Fibroblast of skin of abdomen (primary cell): ENCODE data around the gene BSN. TPM values are rescaled to one million over a fixed set of nuclear protein-coding genes. Genes with fewer than 3 reads are reported as not detected.

Experiments used
- DNase-seq: peaks from one replicate; pipeline ENCODE4 v3.0.0-alpha.2; 2013
- polyA plus RNA-seq, 2 experiments: library from polyadenylated mRNA; unstranded; fragments of 120-200 nt; gene quantifications; one replicate each; pipeline ENCODE4 v1.2.1, GENCODE V29; 2013; ENCODE audit not compliant: insufficient read length in 2 of 2

Gene BSN
- 0.10 TPM for polyA plus RNA-seq (2013, experiment 1 of 2; ENCODE audit: insufficient read length)
- polyA plus RNA-seq (2013, experiment 2 of 2; ENCODE audit: insufficient read length): 0.09 TPM

GRCh38 chr3:49553692-49554632, at the start of gene BSN:
BSN (plus strand) TSS chr3:49554477; CDS start chr3:49554603, 126 bp downstream.
- DNase-seq: peak; percentile 90

DNA sequence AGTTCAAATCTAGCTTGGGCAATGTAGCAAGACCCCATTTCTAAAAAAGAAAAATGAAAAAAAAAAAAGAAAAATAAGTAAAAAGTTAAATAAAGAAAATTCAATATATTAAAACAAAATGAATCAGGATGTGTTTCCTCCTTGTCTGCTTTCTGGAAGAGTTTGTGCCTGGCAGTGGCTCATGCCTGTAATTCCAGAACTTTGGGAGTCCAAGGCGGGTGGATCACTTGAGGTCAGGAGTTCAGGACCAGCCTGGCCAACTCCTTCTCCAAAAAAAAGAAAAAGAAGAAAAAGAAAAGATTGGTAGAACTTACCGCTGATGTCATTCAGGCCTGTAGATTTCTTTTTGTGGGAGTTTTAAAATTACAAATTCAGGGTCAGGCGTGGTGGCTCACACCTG, 47.4 kb upstream of the BSN start:
- no peak for DNase-seq

DNA sequence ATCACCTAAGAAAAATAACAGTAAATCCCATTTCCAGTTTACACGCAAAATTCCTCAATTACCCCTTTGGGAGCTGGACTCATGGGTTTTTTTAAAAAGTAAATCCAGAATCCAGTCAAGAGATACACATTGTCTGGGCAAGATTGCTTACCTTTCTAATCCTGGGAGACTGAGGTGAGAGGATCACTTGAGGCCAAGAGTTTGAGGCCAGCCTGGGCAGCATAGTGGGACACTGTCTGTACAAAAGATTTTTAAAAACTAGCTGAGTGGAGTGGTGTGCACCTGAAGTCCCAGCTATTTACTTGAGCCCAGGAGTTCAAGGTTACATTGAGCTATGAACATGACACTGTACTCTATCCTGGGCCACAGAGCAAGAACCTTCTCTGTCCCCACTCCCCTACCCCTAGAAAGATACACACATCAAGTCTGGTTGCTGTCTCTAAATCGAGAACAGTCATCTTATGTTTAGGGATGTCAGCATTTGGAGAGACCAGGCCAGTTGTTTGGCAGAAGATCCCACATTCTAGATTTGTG, 45.2 kb upstream of the BSN start:
- DNase-seq: no peak

DNA sequence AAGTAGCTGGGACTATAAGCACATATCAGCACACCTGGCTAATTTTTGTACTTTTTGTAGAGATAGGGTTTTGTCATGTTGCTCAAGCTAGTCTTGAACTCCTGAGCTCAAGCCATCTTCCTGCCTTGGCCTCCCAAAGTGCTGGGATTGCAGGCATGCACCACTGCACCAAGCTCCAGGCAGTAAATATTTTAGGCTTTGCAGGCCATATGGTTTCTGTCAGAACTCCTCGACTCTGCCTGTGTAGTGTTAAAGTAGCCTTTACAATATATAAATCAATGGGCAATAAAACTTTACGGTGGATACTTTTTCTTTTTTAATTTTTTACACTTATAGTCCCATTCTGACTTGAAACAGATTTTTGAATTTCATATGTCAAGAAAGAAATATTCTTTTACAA, 42.6 kb upstream of the BSN start:
- DNase-seq: no peak

GRCh38 chr3:49512781-49513355, 41.4 kb upstream of the BSN start:
- DNase-seq: no peak

DNA sequence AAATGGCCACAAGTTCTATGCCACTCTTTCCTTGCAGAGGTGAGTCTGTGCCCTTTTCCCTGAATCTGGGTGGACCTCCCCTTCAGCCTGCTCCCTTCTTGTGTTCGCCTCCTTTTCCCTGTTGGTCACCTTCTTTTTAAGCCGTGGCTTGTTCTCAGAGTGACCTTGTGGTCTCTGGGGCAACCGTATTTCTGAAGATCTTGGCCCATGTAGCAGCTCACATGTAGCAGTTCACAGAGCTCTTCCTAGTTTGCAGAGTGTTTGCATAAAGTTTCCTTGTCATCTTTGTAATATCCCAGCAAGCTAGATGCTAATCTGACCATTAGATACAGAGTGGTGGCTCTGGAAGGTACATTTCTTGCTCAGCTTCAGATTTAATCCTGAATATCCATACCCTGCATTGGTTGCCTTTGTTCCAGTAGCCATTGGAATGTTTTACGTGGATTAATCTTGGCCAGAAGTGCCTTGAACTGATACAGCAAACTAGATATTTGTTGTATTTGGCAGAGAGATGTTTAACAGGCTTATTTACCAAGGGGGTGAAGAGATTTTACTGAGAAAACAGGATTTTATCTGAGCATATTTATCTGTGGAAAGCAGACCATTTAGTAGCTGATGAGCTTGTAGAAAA, 40.7 kb upstream of the BSN start:
- no peak for DNase-seq

DNA sequence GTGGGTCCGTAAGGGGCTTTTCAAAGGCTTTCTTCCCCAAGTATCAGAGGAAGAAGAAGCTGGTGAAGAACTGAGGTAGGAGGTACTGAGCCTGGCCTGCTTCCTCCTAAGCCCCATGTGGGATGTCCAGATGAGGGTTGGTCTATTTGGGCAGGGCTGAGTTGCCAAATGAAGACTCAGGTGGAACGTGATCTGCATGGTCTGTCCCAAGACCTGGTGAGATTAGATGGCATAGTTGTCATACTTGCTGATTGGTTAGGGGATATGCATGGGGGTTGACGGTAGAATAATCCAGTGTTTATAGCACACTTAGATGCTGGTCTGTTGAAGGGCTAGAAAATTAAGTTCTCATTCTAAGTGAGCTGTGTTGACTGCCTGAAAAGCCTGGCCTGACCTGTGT, 36.3 kb upstream of the BSN start:
- DNase-seq: no peak

GRCh38 chr3:49518441-49518840, 35.8 kb upstream of the BSN start:
- no peak for DNase-seq

- DNase-seq: no peak
Measured at GRCh38 chr3:49519296-49519695, 35.0 kb upstream of the BSN start.

GRCh38 chr3:49519916-49520385, 34.3 kb upstream of the BSN start:
- DNase-seq: no peak

- DNase-seq: no peak
Measured at GRCh38 chr3:49523756-49524747, 30.2 kb upstream of the BSN start.

- DNase-seq: no peak
Measured at GRCh38 chr3:49529567-49529966, 24.7 kb upstream of the BSN start.

GRCh38 chr3:49530231-49530630, 24.0 kb upstream of the BSN start:
- DNase-seq: no peak

- no peak for DNase-seq
Measured at GRCh38 chr3:49530701-49531100, 23.6 kb upstream of the BSN start.

- no peak for DNase-seq
Measured at GRCh38 chr3:49531218-49531617, 23.1 kb upstream of the BSN start.

DNA sequence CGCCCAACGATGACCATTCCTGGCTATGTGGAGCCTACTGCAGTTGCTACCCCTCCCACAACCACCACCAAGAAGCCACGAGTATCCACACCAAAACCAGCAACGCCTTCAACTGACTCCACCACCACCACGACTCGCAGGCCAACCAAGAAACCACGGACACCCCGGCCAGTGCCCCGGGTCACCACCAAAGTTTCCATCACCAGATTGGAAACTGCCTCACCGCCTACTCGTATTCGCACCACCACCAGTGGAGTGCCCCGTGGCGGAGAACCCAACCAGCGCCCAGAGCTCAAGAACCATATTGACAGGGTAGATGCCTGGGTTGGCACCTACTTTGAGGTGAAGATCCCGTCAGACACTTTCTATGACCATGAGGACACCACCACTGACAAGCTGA, 22.6 kb upstream of the BSN start:
- no peak for DNase-seq

DNA sequence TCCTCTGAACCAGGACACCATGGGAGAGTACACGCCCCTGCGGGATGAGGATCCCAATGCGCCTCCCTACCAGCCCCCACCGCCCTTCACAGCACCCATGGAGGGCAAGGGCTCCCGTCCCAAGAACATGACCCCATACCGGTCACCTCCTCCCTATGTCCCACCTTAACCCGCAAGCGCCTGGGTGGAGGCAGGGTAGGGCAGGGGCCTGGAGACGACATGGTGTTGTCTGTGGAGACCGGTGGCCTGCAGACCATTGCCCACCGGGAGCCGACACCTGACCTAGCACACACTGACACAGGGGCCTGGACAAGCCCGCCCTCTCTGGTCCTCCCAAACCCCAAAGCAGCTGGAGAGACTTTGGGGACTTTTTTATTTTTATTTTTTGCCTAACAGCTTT, 21.2 kb upstream of the BSN start:
- no peak for DNase-seq

GRCh38 chr3:49533786-49534519, 20.3 kb upstream of the BSN start:
- no peak for DNase-seq

GRCh38 chr3:49534581-49535441, 19.5 kb upstream of the BSN start:
- DNase-seq: no peak
